Thyroid gland (tissue), 4 donors: ENCODE measurements around the gene CBFA2T2. TPM values are rescaled to one million over a fixed set of nuclear protein-coding genes. Genes with fewer than 3 reads are reported as not detected.
A peak's percentile ranks its signal among the peaks of the same experiment; 100 is the strongest.

ENCODE experiments used
- DNase-seq, 2 donors: peaks; one replicate each; pipeline ENCODE4 v3.0.0-alpha.2; 2019
- H3K27ac ChIP-seq, 3 donors: fragments of 200-600 bp; sonication (generic); 1 replicate in 2 of 3; 2 replicates in 1 of 3; pipeline ENCODE4 v1.5.1; 2016 to 2019; ENCODE audit warnings: mild to moderate bottlenecking in 1 of 3, moderate library complexity in 1 of 3
- H3K27me3 ChIP-seq: fragments of 200-600 bp; sonication (generic); one replicate; pipeline ENCODE4 v1.5.1; 2019
- H3K36me3 ChIP-seq, 2 donors: fragments of 200-600 bp; sonication (generic); one replicate each; pipeline ENCODE4 v1.5.1; 2016 to 2019
- H3K4me1 ChIP-seq, 2 donors: fragments of 200-600 bp; sonication (generic); one replicate each; pipeline ENCODE4 v1.5.1; 2017 to 2019
- H3K4me3 ChIP-seq, 3 donors: fragments of 200-600 bp; sonication (generic); replicated peaks in 1 of 3; 1 replicate in 2 of 3; 2 replicates in 1 of 3; pipeline ENCODE4 v1.5.1; 2016; ENCODE audit warnings: mild to moderate bottlenecking in 1 of 3
- H3K9me3 ChIP-seq: fragments of 200-600 bp; sonication (generic); one replicate; pipeline ENCODE4 v1.5.1; 2017
- CTCF ChIP-seq, 6 experiments: fragments of 200-600 bp in 3 of 6; fragments of 450-650 bp in 3 of 6; sonication (generic) in 3 of 6; IDR thresholded peaks; one replicate each; pipeline ENCODE4 v1.5.1; 2016 to 2019; ENCODE audit warnings: antibody characterized with exemption in 6 of 6, mild to moderate bottlenecking in 2 of 6, inconsistent platforms in 1 of 6, moderate library complexity in 1 of 6
- POLR2A ChIP-seq, 2 donors: fragments of 450-650 bp; IDR thresholded peaks; one replicate each; pipeline ENCODE4 v1.6.1; 2017; ENCODE audit warnings: antibody characterized with exemption in 2 of 2, mild to moderate bottlenecking in 2 of 2, moderate library complexity in 1 of 2
- WGBS, 2 donors: methylation state at CpG; one replicate each; pipeline ENCODE4 v1.1.5; 2017; 5-methylcytosine and 5-hydroxymethylcytosine counted together
- intact Hi-C: fragments of 100-400 bp; cut with DNase I; formaldehyde crosslinking; loops from one replicate; pipeline ENCODE4 v1.15.1; 2023
- total RNA-seq, 4 donors: library from RNA; depleted of rRNA; stranded (reverse); fragments of >200 nt; gene quantifications; one replicate each; pipeline ENCODE4 v1.2.3, GENCODE V29; 2016

CBFA2T2 gene
- total RNA-seq, 4 donors from 2014 or later, result 29.7 to 57.3 (median 35.8) TPM

- WGBS, 2 donors, result 94 to 96% methylated on average over 6 to 7 of the region's 8 CpGs
These were observed 181.8 kb downstream of the CBFA2T2 start for GRCh38 chr20:33671573-33672288.

GRCh38 chr20:33672426-33673113 lies 182.7 kb downstream of the CBFA2T2 start:
- no peaks in the 10 kb centered on the region for H3K9me3 ChIP-seq
- WGBS, 2 donors, result 65 to 68% methylated on average over 10 to 15 of the region's 17 CpGs
- intact Hi-C loops, result loop anchor here (5.0 to 10.0 kb wide), 2 partner anchors 215 to 442 kb away; partner anchors contain the start of gene EIF2S2
- DNase-seq, result peak; percentile 40 to 48
- TF ChIP-seq CTCF (IDR thresholded peaks at IDR 0.05), result no peak
- no peak for TF ChIP-seq POLR2A (IDR thresholded peaks at IDR 0.05)
- no peaks in the 10 kb centered on the region for H3K27me3 ChIP-seq
- H3K4me1 ChIP-seq, result peaks cover 24 to 44% of the 10 kb centered on the region in 2 donors
- H3K4me3 ChIP-seq, result peak overlapping the region in 1 of 3 donors; percentile 24
- H3K27ac ChIP-seq, result peak overlapping the region; percentile 81 to 85 (median 84)
- H3K36me3 ChIP-seq, result no peaks in the 10 kb centered on the region

More at GRCh38 chr20:33671573-33672288, 181.8 kb downstream of the CBFA2T2 start:
- H3K9me3 ChIP-seq, result no peaks in the 10 kb centered on the region
- no peak overlapping the region for H3K4me3 ChIP-seq
- intact Hi-C loops, result loop anchor here (5.0 to 10.0 kb wide), 2 partner anchors 214 to 443 kb away; partner anchors contain the start of gene EIF2S2
- H3K27ac ChIP-seq, result peak overlapping the region in 2 of 3 donors; percentile 81 to 85
- no peak for DNase-seq
- H3K27me3 ChIP-seq, result no peaks in the 10 kb centered on the region
- H3K36me3 ChIP-seq, result no peaks in the 10 kb centered on the region
- TF ChIP-seq CTCF (IDR thresholded peaks at IDR 0.05) (no peak), POLR2A (IDR thresholded peaks at IDR 0.05) (no peak)
- H3K4me1 ChIP-seq, result peaks cover 27 to 51% of the 10 kb centered on the region in 2 donors

- peak overlapping the region; percentile 24 to 76 (median 51) for H3K4me3 ChIP-seq
- peaks cover 20 to 39% of the 10 kb centered on the region in 2 donors for H3K4me1 ChIP-seq
- no peak for DNase-seq
- H3K9me3 ChIP-seq, result no peaks in the 10 kb centered on the region
- intact Hi-C loops, result loop anchor here (5.0 to 10.0 kb wide), 2 partner anchors 216 to 442 kb away; partner anchors contain the start of gene EIF2S2
- H3K27me3 ChIP-seq, result no peaks in the 10 kb centered on the region
- TF ChIP-seq CTCF (IDR thresholded peaks at IDR 0.05) (no peak), POLR2A (IDR thresholded peaks at IDR 0.05) (no peak)
- 61 to 74% methylated on average over 3 to 4 of the region's 4 CpGs for WGBS, 2 donors
- H3K36me3 ChIP-seq, result no peaks in the 10 kb centered on the region
- H3K27ac ChIP-seq, result peak overlapping the region; percentile 81 to 85 (median 84)
These were observed 183.2 kb downstream of the CBFA2T2 start for GRCh38 chr20:33673114-33673409.

GRCh38 chr20:33673410-33674293 lies 183.8 kb downstream of the CBFA2T2 start:
- intact Hi-C loops, result loop anchor here (5.0 to 10.0 kb wide), 2 partner anchors 216 to 441 kb away; partner anchors contain the start of gene EIF2S2
- no peaks in the 10 kb centered on the region for H3K27me3 ChIP-seq
- peak overlapping the region; percentile 51 to 76 (median 72) for H3K4me3 ChIP-seq
- WGBS, 2 donors, result 7 to 18% methylated on average over 13 to 19 of the region's 29 CpGs
- peaks cover 17 to 33% of the 10 kb centered on the region in 2 donors for H3K4me1 ChIP-seq
- no peak for TF ChIP-seq CTCF (IDR thresholded peaks at IDR 0.05)
- TF ChIP-seq POLR2A (IDR thresholded peaks at IDR 0.05), result no peak
- no peaks in the 10 kb centered on the region for H3K9me3 ChIP-seq
- peak overlapping the region; percentile 81 to 85 (median 84) for H3K27ac ChIP-seq
- DNase-seq, result no peak
- no peaks in the 10 kb centered on the region for H3K36me3 ChIP-seq
